Uterus (tissue), 2 donors: ENCODE measurements around the gene ZNF71.

Experiments used
- POLR2A ChIP-seq, 2 donors: fragments of 450-650 bp; IDR thresholded peaks; one replicate each; pipeline ENCODE4 v1.6.1; 2016; ENCODE audit warnings: antibody characterized with exemption in 2 of 2, mild to moderate bottlenecking in 1 of 2, moderate library complexity in 1 of 2
- TF ChIP-seq, protein P1 (sequence below), 4 experiments: fragments of 200-600 bp in 2 of 4; fragments of 450-650 bp in 2 of 4; sonication (generic) in 2 of 4; IDR thresholded peaks; one replicate each; pipeline ENCODE4 v1.5.1; 2016 to 2019; ENCODE audit warnings: antibody characterized with exemption in 4 of 4, mild to moderate bottlenecking in 2 of 4, moderate library complexity in 1 of 4

DNA sequence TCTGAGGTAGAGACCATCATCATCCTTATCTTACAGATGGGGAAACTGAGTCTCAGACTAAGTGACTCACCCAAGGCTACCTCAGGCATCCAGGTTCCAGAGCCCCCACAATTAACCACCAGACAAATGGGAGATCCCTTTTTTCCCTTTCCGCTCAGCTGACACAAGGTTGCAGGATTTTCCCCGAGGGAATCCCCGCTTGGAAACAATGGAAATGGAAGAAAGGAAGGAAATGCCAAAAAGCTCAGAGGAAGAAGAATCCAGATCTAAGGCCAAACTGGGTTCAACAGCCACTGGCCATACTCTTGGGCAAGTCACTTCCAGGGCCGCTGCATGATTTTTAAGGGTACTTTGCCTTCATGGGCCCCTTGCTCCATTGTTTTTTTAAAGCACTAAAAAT lies 1.6 kb downstream of the ZNF71 start:
- no peak for TF ChIP-seq POLR2A (IDR thresholded peaks at IDR 0.05)
- TF ChIP-seq, protein P1, sequence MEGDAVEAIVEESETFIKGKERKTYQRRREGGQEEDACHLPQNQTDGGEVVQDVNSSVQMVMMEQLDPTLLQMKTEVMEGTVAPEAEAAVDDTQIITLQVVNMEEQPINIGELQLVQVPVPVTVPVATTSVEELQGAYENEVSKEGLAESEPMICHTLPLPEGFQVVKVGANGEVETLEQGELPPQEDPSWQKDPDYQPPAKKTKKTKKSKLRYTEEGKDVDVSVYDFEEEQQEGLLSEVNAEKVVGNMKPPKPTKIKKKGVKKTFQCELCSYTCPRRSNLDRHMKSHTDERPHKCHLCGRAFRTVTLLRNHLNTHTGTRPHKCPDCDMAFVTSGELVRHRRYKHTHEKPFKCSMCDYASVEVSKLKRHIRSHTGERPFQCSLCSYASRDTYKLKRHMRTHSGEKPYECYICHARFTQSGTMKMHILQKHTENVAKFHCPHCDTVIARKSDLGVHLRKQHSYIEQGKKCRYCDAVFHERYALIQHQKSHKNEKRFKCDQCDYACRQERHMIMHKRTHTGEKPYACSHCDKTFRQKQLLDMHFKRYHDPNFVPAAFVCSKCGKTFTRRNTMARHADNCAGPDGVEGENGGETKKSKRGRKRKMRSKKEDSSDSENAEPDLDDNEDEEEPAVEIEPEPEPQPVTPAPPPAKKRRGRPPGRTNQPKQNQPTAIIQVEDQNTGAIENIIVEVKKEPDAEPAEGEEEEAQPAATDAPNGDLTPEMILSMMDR (IDR thresholded peaks at IDR 0.05): no peak
